Endodermal cell (in vitro differentiated cells): ENCODE data around the gene HOATZ. TPM values are rescaled to one million over a fixed set of nuclear protein-coding genes. Genes with fewer than 3 reads are reported as not detected.

Experiments
- DNase-seq: peaks from one replicate; pipeline ENCODE4 v3.0.0-alpha.2; 2017
- H3K27ac ChIP-seq: 2 replicates; pipeline ENCODE4 v1.5.1; 2013; ENCODE audit warnings: mild to moderate bottlenecking, low read depth, low read length, moderate library complexity
- H3K27me3 ChIP-seq: 2 replicates; pipeline ENCODE4 v1.6.1; 2013; ENCODE audit warnings: mild to moderate bottlenecking, low read length, moderate library complexity; ENCODE audit not compliant: insufficient read depth, control insufficient read depth, poor library complexity, severe bottlenecking
- H3K36me3 ChIP-seq: 2 replicates; pipeline ENCODE4 v1.7.0; 2013; ENCODE audit warnings: mild to moderate bottlenecking, low read length, moderate library complexity; ENCODE audit not compliant: control insufficient read depth, insufficient read depth
- H3K4me1 ChIP-seq: one replicate; pipeline ENCODE4 v1.7.0; 2013; ENCODE audit warnings: low read length; ENCODE audit not compliant: control insufficient read depth, insufficient read depth
- H3K4me3 ChIP-seq: 2 replicates; pipeline ENCODE4 v1.5.1; 2013; ENCODE audit warnings: mild to moderate bottlenecking, low read length, moderate library complexity
- H3K9ac ChIP-seq: 2 replicates; pipeline ENCODE4 v1.6.1; 2013; ENCODE audit warnings: mild to moderate bottlenecking, low read length, moderate library complexity; ENCODE audit not compliant: poor library complexity, severe bottlenecking; ENCODE audit errors: extremely low read depth
- H3K9me3 ChIP-seq: 2 replicates; pipeline ENCODE4 v1.6.1; 2013; ENCODE audit warnings: mild to moderate bottlenecking, low read length, moderate library complexity; ENCODE audit not compliant: control insufficient read depth
- H3K27ac Mint-ChIP-seq: 2 replicates; pipeline ENCODE4 v1.8.0; 2020; ENCODE audit warnings: mixed read lengths
- H3K27me3 Mint-ChIP-seq: 2 replicates; pipeline ENCODE4 v1.8.0; 2021; ENCODE audit warnings: mild to moderate bottlenecking, mixed read lengths; ENCODE audit not compliant: insufficient read depth
- H3K36me3 Mint-ChIP-seq: 2 replicates; pipeline ENCODE4 v1.8.0; 2020; ENCODE audit warnings: low read depth, mixed read lengths
- H3K4me1 Mint-ChIP-seq: 2 replicates; pipeline ENCODE4 v1.8.0; 2020; ENCODE audit warnings: mixed read lengths
- H3K4me3 Mint-ChIP-seq: 2 replicates; pipeline ENCODE4 v1.8.0; 2020; ENCODE audit warnings: mild to moderate bottlenecking, moderate library complexity, mixed read lengths
- H3K9me3 Mint-ChIP-seq: 2 replicates; pipeline ENCODE4 v1.8.0; 2020; ENCODE audit warnings: mild to moderate bottlenecking, mixed read lengths
- WGBS, 2 experiments: methylation state at CpG; one replicate each; pipeline versions ENCODE4 v1.1.5 to v1.1.7; 2013; ENCODE audit warnings: missing lambda C conversion rate in 2 of 2, mixed read lengths in 1 of 2; ENCODE audit not compliant: insufficient coverage in 1 of 2, insufficient read length in 1 of 2; 5-methylcytosine and 5-hydroxymethylcytosine counted together
- total RNA-seq, 2 donors: library from RNA; stranded (reverse); fragmentation: NEBNext Ultra II Directional in 1 of 2; extraction: Animal tissue kit (Norgen Biotek cat#: 25700) in 1 of 2; gene quantifications; 2 replicates in 1 of 2; 3 replicates in 1 of 2; pipeline ENCODE4 v1.2.1, GENCODE V29; 2021
- TF ChIP-seq, protein P1 (sequence below): fragments of 200-600 bp; sonication (generic); conservative IDR thresholded peaks from 2 replicates; pipeline ENCODE4 v1.5.0; 2021; ENCODE audit warnings: antibody characterized with exemption, mild to moderate bottlenecking

Gene HOATZ
- total RNA-seq, 2 donors from 2014 or later = 0.89 TPM; not detected in 1

DNA sequence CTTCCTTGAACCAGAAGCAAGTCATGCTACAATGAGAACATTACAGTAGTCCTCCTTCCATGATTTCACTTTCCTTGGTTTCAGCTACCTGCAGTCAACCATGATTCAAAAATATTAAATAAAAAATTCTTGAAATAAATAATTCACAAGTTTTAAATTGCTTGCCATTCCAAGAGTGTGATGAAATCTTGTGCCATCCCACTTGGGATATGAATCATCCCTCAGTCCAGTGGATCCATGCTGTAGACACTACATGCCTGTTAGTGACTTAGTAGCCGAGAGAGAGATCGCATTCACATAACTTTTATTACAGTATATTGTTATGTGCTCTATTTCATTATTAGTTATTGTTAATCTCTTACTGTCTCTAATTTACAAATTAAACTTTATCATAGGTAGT lies 6.0 kb downstream of the HOATZ start:
- no peaks in the 10 kb centered on the region for H3K36me3 ChIP-seq
- peaks cover under 1% of the 10 kb centered on the region for H3K4me1 Mint-ChIP-seq
- TF ChIP-seq, protein P1, sequence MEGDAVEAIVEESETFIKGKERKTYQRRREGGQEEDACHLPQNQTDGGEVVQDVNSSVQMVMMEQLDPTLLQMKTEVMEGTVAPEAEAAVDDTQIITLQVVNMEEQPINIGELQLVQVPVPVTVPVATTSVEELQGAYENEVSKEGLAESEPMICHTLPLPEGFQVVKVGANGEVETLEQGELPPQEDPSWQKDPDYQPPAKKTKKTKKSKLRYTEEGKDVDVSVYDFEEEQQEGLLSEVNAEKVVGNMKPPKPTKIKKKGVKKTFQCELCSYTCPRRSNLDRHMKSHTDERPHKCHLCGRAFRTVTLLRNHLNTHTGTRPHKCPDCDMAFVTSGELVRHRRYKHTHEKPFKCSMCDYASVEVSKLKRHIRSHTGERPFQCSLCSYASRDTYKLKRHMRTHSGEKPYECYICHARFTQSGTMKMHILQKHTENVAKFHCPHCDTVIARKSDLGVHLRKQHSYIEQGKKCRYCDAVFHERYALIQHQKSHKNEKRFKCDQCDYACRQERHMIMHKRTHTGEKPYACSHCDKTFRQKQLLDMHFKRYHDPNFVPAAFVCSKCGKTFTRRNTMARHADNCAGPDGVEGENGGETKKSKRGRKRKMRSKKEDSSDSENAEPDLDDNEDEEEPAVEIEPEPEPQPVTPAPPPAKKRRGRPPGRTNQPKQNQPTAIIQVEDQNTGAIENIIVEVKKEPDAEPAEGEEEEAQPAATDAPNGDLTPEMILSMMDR = no peak
- peaks cover 11% of the 10 kb centered on the region for H3K27me3 ChIP-seq
- H3K36me3 Mint-ChIP-seq = no peaks in the 10 kb centered on the region
- no peak overlapping the region for H3K4me3 ChIP-seq
- no peaks in the 10 kb centered on the region for H3K9me3 ChIP-seq
- no peak overlapping the region for H3K27ac ChIP-seq
- H3K27ac Mint-ChIP-seq = no peak overlapping the region
- H3K9ac ChIP-seq = no peak overlapping the region
- no peaks in the 10 kb centered on the region for H3K9me3 Mint-ChIP-seq
- DNase-seq = no peak
- H3K4me1 ChIP-seq = peaks cover 4% of the 10 kb centered on the region
- no peak overlapping the region for H3K4me3 Mint-ChIP-seq
- peaks cover 10% of the 10 kb centered on the region for H3K27me3 Mint-ChIP-seq
- WGBS, 2 experiments = no CpG with 5 or more reads among the region's 2 CpGs

DNA sequence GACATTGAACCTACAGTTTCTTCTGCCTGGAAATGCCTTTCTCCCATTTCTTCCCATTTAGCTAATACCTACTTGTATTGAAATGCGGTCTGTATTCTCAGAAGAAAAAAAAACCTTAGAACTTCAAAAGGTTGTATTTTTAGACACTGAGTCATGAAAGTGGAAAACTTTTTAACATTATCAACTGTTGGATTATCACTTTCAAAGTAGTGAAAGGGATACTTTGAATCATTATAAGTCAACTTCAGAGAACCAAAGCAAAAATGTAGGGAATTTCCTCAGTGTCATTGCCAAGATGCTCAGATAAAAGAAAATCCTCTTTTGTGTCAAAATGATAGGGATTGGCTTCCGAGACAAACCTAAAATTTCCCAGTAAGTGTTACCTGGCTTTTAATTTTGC lies 6.6 kb downstream of the HOATZ start:
- H3K27ac Mint-ChIP-seq = no peak overlapping the region
- Histone ChIP-seq H3K4me1 (no peaks in the 10 kb centered on the region), H3K27me3 (peaks cover 11% of the 10 kb centered on the region), H3K9me3 (no peaks in the 10 kb centered on the region), H3K4me3 (no peak overlapping the region), H3K36me3 (no peaks in the 10 kb centered on the region), H3K27ac (no peak overlapping the region), H3K9ac (no peak overlapping the region)
- H3K36me3 Mint-ChIP-seq = no peaks in the 10 kb centered on the region
- no peak for DNase-seq
- no peaks in the 10 kb centered on the region for H3K9me3 Mint-ChIP-seq
- TF ChIP-seq, protein P1 = no peak
- WGBS, 2 experiments = 72% methylated on average over 2 of the region's 2 CpGs; no CpG with 5 or more reads in 1 of the 2 experiments
- no peaks in the 10 kb centered on the region for H3K4me1 Mint-ChIP-seq
- peaks cover 11% of the 10 kb centered on the region for H3K27me3 Mint-ChIP-seq
- no peak overlapping the region for H3K4me3 Mint-ChIP-seq

DNA sequence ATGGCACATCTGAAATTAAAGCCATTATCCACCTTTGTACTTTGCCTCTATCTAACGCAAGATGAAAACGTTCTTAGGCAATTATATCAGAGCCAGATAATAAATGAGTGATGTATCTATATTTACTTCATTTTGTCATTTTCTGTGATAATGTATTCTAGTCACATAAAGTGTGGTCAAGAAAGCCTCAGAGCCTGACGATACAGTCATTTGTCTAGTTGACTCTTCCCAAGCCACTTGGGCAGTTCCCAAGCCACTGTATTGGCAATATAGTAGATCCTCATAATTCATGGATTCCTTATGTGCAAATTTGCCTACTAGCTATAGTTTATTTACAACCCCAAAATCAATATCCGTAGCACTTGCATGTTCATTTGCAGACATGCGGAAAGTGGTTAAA lies 7.8 kb downstream of the HOATZ start:
- TF ChIP-seq, protein P1 = no peak
- Histone ChIP-seq H3K9me3 (no peaks in the 10 kb centered on the region), H3K4me1 (no peaks in the 10 kb centered on the region), H3K36me3 (no peaks in the 10 kb centered on the region), H3K27me3 (peaks cover 11% of the 10 kb centered on the region), H3K4me3 (no peak overlapping the region), H3K27ac (no peak overlapping the region), H3K9ac (no peak overlapping the region)
- peaks cover 15% of the 10 kb centered on the region for H3K27me3 Mint-ChIP-seq
- no peaks in the 10 kb centered on the region for H3K4me1 Mint-ChIP-seq
- H3K4me3 Mint-ChIP-seq = no peak overlapping the region
- no peaks in the 10 kb centered on the region for H3K9me3 Mint-ChIP-seq
- no peak for DNase-seq
- 97 to 100% methylated on average over 3 of the region's 5 CpGs for WGBS, 2 experiments
- no peak overlapping the region for H3K27ac Mint-ChIP-seq
- no peaks in the 10 kb centered on the region for H3K36me3 Mint-ChIP-seq
